CMK (cell line): ENCODE results near the gene NPFFR2.
"Not testable (repeated sequence)": the region's sequence is repeated elsewhere in the genome, so short reads cannot be mapped to it uniquely, and the experiment has no call there.

Source experiments
- DNase-seq: peaks from one replicate; pipeline ENCODE4 v3.0.0-alpha.2; 2010; ENCODE audit warnings: low read depth

Gene NPFFR2

DNA sequence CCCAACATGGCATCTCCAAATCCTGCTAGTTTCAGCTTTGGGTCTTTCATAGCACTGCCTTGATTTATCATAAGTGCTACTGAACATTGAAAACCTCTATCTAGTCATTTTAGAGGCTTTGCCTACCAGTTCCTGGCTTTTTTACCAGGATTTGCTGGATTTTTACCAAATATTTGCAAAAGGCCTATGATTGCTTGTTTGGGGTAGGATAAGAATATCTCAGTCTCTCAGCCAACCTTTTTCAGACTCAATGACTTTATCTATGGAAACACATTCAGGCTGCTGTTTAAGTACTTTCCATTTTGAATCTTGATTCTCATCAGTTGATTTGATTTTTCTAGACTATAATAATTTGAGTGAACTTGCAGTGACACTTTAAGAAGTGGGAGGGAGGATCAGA is 80.1 kb downstream of the NPFFR2 start:
- DNase-seq = no peak

DNA sequence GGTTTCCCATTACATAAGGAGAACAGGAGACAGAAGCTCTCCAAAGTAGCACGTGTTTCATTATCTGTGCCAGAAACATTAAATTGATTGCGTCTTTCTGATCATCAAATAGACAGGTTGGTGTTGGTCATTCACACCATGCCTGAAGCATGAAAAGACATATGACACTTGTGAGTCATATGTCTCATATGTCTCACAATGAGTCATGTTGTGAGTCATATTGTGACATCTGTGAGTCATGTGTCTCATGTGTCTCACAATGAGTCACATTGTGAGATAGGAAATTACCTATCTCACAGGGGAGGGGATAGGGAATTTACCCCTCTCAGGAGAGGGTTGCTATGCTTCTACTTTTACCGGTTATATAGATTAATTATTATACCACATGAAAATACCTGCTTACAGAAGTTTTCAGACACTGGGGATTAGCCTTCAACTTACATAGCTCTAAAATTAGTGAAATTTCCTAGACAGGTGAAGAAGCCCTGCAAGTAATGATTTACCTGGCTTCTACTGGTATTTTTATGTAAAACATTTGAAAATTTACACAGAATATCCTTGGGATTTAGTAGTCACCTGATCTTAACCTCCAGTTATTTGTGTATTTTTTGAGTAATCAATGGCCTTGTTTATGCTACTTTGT is 80.8 kb downstream of the NPFFR2 start:
- no peak for DNase-seq

DNA sequence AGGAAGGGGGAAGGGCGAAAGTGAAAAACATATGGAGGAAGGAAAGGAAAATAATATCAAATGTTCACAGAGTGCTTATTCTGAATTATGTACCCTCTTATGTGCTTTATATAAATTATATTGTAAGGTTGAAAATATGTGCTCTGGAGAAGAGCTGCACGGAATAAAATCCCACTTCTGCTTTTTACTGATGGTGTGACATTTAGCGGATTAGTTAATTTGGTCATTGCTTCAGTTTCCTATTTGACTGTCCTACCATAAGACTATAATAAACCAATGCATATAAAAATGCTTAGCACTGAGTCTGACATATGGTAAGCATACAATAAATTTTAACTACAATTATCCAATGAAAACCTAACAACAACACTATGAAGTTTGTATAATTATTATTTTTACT is 86.2 kb downstream of the NPFFR2 start:
- DNase-seq = no peak

DNA sequence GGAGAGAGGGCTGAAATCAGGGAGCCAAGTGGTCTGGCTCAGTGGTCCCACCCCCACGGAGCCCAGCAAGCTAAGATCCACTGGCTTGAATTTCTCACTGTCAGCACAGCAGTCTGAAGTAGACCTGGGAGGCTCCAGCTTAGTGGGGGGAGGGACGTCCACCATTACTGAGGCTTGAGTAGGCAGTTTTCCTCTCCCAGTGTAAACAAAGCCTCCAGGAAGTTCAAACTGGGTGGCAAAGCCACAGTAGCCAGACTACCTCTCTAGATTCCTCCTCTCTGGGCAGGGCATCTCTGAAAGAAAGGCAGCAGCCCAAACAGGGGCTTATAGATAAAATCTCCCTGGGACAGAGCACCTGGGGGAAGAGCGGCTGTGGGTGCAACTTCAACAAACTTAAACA is 88.1 kb downstream of the NPFFR2 start:
- DNase-seq = no peak

DNA sequence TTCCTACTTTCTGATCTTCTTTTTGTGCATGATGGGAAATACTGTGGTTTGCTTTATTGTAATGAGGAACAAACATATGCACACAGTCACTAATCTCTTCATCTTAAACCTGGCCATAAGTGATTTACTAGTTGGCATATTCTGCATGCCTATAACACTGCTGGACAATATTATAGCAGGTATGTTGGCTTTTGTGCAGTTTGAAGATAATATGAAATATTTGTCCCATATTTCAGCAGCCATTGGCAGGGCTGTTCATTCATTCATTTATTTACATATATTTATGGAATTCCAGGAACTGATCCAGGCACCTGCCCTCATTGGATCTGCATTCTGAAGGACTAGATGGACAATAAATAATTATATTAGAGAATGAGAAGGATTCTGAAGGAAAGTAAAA is 96.9 kb downstream of the NPFFR2 start:
- no peak for DNase-seq

DNA sequence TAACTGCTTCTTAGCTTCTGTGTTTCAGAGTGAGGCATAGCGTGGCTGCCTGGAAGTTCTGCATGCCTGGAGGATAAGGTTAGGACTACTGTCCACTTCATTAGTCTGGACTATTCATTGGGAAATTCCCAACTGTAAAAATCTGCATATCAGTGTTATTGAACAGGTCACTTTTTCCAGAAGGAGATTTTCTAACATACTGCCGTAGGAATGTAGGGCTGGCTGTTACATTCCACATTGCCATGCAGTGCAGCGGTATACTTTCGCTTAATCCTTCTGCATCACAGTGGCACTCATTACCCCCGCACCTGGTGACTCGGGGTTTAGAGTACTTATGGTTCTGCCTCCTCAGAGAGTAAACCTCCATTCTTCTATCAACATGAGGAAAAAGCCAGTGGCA is 104.6 kb downstream of the NPFFR2 start:
- DNase-seq = no peak

DNA sequence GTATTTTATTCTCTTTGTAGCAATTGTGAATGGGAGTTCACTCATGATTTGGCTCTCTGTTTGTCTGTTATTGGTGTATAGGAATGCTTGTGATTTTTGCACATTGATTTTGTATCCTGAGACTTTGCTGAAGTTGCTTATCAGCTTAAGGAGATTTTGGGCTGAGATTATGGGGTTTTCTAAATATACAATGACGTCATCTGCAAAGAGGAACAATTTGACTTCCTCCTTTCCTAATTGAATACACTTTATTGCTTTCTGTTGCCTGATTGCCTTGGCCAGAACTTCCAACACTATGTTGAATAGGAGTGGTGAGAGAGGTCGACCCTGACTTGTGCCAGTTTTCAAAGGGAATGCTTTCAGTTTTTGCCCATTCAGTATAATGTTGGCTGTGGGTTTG is 108.2 kb downstream of the NPFFR2 start:
- not testable (repeated sequence) for DNase-seq

DNA sequence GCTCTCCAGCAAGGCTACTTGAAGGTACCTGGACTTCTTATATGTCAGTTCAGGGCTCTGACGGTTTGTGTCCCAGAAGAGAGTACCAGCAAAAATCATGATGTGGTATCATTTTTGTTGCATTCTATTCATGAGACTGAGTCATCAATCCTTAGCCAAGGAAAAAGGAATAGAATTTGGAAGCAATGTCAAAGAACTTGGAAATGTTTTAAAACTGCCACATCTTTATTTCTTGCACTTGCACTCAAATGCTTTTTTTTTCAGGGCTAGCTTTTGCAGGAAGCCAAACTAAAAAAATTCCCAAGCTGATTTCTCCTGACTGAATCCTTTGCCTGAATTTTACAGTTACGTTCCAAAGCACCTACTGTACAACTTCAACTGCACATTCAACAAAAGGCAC is 112.4 kb downstream of the NPFFR2 start:
- no peak for DNase-seq

DNA sequence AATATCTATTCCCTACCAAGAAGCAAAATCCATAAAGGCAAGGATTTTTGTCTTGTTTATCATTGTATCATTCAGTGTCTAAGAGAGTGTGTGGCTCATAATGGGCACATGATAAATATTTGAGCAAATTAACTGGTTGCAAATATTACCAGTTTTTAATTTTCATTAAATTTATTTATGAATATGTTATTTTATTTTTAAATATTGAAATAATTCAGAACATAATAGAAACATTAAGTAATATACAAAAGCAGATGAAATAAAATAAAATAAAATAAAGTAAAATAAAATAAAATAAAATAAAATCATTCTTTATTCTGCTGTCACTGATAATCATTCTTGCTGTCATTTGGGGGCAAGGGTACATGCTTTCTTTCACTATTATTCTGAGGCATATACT is 120.9 kb downstream of the NPFFR2 start:
- DNase-seq = no peak

DNA sequence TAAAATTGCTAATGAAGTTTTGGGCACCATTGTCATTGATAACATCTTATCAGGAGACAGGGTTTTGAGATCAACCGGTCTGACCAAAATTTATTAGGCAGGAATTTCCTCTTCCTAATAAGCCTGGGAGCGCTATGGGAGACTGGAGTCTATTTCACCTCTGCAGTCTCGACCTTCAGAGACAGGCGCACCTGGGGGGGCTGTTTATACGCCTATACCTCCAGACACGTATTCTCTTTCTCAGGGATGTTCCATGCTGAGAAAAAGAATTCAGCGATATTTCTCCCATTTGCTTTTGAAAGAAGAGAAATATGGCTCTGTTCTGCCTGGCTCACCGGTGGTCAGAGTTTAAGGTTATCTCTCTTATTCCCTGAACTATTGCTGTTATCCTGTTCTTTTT is 121.8 kb downstream of the NPFFR2 start:
- not testable (repeated sequence) for DNase-seq

DNA sequence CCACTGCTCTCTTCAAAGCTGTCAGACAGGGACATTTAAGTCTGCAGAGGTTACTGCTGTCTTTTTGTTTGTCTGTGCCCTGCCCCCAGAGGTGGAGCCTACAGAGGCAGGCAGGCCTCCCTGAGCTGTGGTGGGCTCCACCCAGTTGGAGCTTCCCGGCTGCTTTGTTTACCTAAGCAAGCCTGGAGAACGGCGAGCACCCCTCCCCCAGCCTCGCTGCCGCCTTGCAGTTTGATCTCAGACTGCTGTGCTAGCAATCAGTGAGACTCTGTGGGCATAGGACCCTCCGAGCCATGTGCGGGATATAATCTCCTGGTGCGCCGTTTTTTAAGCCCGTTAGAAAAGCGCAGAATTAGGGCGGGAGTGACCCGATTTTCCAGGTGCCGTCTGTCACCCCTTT is 137.5 kb downstream of the NPFFR2 start:
- DNase-seq = not testable (repeated sequence)

DNA sequence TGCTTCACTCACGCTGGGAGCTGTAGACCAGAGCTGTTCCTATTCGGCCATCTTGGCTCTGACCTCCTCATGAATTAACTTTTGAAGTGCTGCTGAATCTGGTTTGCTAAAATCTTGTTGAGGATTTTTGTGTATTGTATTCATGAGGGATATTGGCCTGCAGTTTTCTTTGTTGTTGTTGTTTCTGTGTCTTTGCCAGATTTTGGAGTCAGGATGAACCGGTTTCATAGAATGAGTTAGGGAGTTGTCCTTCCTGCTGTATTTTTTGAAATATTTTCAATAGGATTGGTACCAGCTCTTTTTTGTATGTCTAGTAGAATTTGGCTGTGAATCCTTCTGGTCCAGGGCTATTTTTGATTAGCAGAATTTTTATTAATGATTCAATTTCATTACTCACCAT is 138.1 kb downstream of the NPFFR2 start:
- DNase-seq = no peak

DNA sequence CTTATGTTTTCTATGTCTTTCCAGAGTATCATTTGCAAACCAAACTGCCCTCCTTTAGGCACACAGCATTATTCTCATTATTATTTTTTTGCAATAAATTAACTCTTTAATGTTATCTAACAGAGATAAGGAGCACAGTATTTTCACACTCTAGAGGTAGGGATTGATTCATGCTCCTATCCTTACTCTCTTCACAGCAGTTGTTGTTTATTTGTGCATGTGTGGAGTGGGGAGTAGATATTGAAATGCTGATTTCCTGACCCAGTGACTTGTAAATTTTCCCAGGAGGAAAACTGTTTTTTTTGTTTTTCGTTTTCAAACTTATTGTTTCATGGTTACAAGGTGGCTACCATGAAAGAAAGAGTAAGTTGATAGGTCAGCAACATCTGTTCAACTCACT is 140.0 kb downstream of the NPFFR2 start:
- no peak for DNase-seq

DNA sequence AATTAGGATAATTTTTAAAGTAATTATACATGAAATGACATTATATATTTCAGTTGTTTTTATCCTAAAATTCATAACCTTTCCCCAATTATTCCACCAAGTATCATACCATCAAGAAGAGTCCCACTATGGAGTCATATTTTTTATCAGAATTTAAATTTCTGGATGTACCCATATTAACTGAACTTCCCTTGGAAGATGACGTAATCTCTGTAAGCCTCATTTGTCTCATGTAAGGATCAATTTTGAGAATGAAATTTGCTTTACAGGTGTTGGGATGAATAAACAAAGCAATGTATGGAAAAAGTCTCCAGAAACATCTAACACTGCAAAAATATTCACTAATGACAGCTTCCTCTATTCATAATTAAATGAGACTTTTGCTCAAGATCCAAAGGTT is 147.5 kb downstream of the NPFFR2 start:
- DNase-seq = no peak

DNA sequence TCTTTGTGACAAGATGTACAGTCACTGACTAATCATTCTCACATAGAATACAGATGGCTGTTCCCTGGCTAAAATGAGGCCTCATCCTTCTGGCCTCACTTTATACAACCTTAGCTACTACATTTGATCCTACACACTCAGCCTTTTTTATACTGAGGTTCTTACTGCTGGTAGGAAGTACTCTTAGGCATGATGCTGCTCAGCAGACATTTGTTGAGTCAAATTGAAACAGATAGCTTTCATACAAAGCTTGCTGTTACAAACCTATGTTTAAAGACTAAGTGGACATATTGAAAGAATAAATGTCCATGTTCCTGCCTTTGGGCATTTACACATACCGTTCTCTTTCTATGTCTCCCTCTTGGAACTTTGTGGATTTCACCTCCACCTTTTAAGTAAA is 154.9 kb downstream of the NPFFR2 start:
- no peak for DNase-seq

DNA sequence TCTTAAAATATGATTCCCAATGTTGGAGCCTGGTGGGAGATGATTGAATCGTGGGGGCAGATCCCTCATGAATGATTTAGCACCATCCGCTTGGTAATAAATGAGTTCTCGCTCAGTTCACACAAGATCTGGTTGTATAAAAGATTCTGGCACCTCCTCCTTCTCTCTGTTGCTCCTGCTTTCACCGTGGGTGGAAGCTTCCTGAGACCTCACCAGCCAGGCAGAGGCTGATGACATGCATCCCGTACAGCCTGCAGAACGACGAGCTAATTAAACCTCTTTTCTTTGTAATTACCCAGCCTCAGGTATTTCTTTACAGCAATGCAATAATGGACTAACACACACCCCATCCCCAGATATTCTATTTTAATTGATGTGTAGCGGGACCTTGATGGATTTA is 162.2 kb downstream of the NPFFR2 start:
- no peak for DNase-seq

DNA sequence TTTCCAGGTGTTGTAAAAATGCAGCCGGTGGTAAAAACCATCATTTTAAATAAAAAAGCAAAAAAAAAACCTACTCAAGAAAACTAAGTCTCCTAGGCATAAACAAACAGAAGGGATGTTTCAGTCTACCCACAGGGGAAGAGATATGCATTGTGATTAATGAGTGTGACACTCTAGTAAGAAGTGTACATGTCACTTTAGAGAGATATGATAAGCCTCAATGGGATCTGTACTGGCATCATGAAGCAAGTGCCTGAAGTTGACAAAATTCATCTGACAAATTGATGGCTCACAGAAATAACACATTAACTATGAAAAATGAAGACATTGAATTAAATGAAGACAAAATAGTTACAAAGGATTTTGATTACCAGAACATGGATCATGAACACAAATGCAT is 162.7 kb downstream of the NPFFR2 start:
- DNase-seq = no peak
